Panc1 (cell line): Measurements from ENCODE around the gene CCDC144A.

Experiments used
- POLR2AphosphoS5 ChIP-seq: IDR thresholded peaks from 2 replicates; pipeline ENCODE4 v1.6.1; 2012; ENCODE audit warnings: mild to moderate bottlenecking, low read depth, low read length, moderate library complexity
- SIN3A ChIP-seq: IDR thresholded peaks from 2 replicates; pipeline ENCODE4 v1.6.1; 2012; ENCODE audit warnings: low read depth, mild to moderate bottlenecking, low read length, moderate library complexity, borderline replicate concordance; ENCODE audit not compliant: insufficient read depth
- TCF7L2 ChIP-seq: IDR thresholded peaks from 2 replicates; pipeline ENCODE4 v1.6.1; 2011; ENCODE audit warnings: mild to moderate bottlenecking, low read depth, low read length, inconsistent platforms
- TF ChIP-seq, protein P1 (sequence below): fragments of 450-650 bp; IDR thresholded peaks from 2 replicates; pipeline ENCODE4 v1.5.1; 2017; ENCODE audit warnings: mild to moderate bottlenecking
- TF ChIP-seq, protein P2 (sequence below), 2 experiments: IDR thresholded peaks; 2 replicates each; pipeline ENCODE4 v1.6.1; 2011 to 2012; ENCODE audit warnings: low read depth in 2 of 2, control low read depth in 1 of 2, low read length in 1 of 2, mild to moderate bottlenecking in 1 of 2, moderate library complexity in 1 of 2; ENCODE audit not compliant: insufficient read depth in 1 of 2

DNA sequence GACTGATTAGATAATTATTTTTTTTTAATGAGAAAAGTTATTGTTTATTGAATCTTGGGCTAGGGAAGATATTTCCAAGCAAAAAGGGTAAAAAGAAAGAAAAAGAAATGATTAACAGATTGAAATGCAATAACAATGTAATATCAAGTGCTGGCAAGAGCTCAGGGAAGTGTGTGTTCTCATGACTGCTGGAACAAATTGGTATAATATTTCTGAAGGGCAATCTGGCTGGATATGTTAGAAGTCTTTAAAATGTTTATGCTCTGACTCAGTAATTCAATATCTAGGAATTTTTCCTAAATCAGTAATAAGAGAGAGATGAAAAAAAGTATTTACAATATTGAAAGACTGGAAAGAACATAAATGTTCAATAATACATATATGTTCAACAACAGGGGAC, 28.8 kb upstream of the CCDC144A start:
- TF ChIP-seq, protein P1, sequence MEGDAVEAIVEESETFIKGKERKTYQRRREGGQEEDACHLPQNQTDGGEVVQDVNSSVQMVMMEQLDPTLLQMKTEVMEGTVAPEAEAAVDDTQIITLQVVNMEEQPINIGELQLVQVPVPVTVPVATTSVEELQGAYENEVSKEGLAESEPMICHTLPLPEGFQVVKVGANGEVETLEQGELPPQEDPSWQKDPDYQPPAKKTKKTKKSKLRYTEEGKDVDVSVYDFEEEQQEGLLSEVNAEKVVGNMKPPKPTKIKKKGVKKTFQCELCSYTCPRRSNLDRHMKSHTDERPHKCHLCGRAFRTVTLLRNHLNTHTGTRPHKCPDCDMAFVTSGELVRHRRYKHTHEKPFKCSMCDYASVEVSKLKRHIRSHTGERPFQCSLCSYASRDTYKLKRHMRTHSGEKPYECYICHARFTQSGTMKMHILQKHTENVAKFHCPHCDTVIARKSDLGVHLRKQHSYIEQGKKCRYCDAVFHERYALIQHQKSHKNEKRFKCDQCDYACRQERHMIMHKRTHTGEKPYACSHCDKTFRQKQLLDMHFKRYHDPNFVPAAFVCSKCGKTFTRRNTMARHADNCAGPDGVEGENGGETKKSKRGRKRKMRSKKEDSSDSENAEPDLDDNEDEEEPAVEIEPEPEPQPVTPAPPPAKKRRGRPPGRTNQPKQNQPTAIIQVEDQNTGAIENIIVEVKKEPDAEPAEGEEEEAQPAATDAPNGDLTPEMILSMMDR, result no peak
- TF ChIP-seq POLR2AphosphoS5 (no peak), TCF7L2 (no peak), SIN3A (no peak)
- TF ChIP-seq, protein P2, sequence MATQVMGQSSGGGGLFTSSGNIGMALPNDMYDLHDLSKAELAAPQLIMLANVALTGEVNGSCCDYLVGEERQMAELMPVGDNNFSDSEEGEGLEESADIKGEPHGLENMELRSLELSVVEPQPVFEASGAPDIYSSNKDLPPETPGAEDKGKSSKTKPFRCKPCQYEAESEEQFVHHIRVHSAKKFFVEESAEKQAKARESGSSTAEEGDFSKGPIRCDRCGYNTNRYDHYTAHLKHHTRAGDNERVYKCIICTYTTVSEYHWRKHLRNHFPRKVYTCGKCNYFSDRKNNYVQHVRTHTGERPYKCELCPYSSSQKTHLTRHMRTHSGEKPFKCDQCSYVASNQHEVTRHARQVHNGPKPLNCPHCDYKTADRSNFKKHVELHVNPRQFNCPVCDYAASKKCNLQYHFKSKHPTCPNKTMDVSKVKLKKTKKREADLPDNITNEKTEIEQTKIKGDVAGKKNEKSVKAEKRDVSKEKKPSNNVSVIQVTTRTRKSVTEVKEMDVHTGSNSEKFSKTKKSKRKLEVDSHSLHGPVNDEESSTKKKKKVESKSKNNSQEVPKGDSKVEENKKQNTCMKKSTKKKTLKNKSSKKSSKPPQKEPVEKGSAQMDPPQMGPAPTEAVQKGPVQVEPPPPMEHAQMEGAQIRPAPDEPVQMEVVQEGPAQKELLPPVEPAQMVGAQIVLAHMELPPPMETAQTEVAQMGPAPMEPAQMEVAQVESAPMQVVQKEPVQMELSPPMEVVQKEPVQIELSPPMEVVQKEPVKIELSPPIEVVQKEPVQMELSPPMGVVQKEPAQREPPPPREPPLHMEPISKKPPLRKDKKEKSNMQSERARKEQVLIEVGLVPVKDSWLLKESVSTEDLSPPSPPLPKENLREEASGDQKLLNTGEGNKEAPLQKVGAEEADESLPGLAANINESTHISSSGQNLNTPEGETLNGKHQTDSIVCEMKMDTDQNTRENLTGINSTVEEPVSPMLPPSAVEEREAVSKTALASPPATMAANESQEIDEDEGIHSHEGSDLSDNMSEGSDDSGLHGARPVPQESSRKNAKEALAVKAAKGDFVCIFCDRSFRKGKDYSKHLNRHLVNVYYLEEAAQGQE (IDR thresholded peaks at IDR 0.05; ENCODE audit: insufficient read depth in 1 of 2, low read depth in 2 of 2, low read length in 1 of 2), result no peak
